GM23338 (cell line): ENCODE results near the gene CERS2.

Experiments used
- CTCF ChIP-seq, 2 experiments: fragments of 200-600 bp in 1 of 2; sonication (generic) in 1 of 2; conservative IDR thresholded peaks; 2 replicates each; pipeline versions ENCODE4 v1.5.1 to v1.6.1; 2016 to 2017; ENCODE audit warnings: antibody characterized with exemption in 2 of 2, low read depth in 2 of 2, mild to moderate bottlenecking in 2 of 2, moderate library complexity in 1 of 2
- ETS1 ChIP-seq: IDR thresholded peaks from 2 replicates; pipeline ENCODE4 v1.6.1; 2016; ENCODE audit warnings: antibody characterized with exemption
- EZH2 ChIP-seq: fragments of 200-600 bp; sonication (generic); IDR thresholded peaks from one replicate; pipeline ENCODE4 v1.8.0; 2017; ENCODE audit warnings: antibody characterized with exemption, mild to moderate bottlenecking, low read depth; ENCODE audit not compliant: unreplicated experiment
- JUNB ChIP-seq: IDR thresholded peaks from one replicate; pipeline ENCODE4 v1.6.1; 2016; ENCODE audit warnings: antibody characterized with exemption; ENCODE audit not compliant: unreplicated experiment
- TF ChIP-seq, protein P1 (sequence below): IDR thresholded peaks from one replicate; pipeline ENCODE4 v1.6.1; 2018; ENCODE audit warnings: antibody characterized with exemption; ENCODE audit not compliant: unreplicated experiment

GRCh38 chr1:151003180-151003579, 28.5 kb upstream of the CERS2 start:
- no peak for TF ChIP-seq JUNB
- TF ChIP-seq CTCF (conservative IDR thresholded peaks at IDR 0.05; ENCODE audit: low read depth in 2 of 2): no peak
- TF ChIP-seq EZH2: no peak
- TF ChIP-seq ETS1: no peak
- TF ChIP-seq, protein P1, sequence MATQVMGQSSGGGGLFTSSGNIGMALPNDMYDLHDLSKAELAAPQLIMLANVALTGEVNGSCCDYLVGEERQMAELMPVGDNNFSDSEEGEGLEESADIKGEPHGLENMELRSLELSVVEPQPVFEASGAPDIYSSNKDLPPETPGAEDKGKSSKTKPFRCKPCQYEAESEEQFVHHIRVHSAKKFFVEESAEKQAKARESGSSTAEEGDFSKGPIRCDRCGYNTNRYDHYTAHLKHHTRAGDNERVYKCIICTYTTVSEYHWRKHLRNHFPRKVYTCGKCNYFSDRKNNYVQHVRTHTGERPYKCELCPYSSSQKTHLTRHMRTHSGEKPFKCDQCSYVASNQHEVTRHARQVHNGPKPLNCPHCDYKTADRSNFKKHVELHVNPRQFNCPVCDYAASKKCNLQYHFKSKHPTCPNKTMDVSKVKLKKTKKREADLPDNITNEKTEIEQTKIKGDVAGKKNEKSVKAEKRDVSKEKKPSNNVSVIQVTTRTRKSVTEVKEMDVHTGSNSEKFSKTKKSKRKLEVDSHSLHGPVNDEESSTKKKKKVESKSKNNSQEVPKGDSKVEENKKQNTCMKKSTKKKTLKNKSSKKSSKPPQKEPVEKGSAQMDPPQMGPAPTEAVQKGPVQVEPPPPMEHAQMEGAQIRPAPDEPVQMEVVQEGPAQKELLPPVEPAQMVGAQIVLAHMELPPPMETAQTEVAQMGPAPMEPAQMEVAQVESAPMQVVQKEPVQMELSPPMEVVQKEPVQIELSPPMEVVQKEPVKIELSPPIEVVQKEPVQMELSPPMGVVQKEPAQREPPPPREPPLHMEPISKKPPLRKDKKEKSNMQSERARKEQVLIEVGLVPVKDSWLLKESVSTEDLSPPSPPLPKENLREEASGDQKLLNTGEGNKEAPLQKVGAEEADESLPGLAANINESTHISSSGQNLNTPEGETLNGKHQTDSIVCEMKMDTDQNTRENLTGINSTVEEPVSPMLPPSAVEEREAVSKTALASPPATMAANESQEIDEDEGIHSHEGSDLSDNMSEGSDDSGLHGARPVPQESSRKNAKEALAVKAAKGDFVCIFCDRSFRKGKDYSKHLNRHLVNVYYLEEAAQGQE: no peak
